ENCODE data around the gene SAPCD1. TPM values are rescaled to one million over a fixed set of nuclear protein-coding genes. Genes with fewer than 3 reads are reported as not detected.

Gene SAPCD1
- total RNA-seq, 3 donors from 2014 or later: 9.4 to 12.2 (median 12.1) TPM

DNA sequence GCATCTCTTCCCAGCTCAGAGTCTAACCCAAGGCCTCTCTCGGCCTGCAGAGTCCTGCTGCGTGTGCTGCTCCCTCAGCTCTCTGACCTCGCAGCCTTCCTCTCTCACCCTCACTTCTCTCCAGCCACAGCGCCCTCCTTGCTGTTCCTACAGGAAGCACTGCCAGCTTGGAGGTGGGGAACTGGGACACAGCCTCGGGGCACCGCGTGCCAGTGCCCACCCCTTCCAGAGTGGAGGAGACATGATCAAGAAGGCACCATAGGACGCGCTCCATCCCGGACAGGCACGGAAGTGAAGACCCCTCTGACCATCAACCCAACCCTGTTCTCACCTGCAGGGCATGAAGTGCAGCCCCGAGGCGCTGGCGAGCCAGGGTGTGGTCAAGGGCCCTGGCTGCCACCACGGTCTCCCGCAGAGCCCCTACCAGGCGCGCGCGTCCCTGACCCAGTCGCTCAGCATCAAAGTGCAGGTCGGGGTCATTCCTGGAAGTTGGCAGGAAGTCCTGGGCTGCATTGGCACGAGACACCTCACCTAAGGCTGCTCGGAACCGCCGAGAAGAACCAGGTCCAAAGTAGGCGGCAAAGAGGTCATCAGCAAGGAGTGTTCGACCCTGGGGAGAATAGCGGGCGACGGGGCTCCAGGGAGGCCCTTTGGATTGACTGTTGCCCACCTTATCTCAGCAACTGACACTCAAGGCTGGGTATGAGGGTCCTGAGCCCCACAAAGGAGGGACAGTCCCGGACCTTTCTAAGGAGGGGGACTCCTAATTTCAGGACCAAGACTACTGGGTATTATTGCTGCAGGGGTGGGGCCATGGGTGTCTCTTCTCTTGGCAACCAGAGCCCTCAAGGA is 13.4 kb downstream of the SAPCD1 start:
- DNase-seq (no peak), ATAC-seq (no peak)
- peaks cover 3% of the 10 kb centered on the region for H3K36me3 Mint-ChIP-seq (ENCODE audit: insufficient read depth)
- H3K4me3 Mint-ChIP-seq: peak overlapping the region; percentile 24
- H3K4me1 Mint-ChIP-seq (ENCODE audit: low read depth): peaks cover 40% of the 10 kb centered on the region
- no peaks in the 10 kb centered on the region for H3K27me3 Mint-ChIP-seq (ENCODE audit: low read depth)
- H3K9me3 Mint-ChIP-seq: no peaks in the 10 kb centered on the region

DNA sequence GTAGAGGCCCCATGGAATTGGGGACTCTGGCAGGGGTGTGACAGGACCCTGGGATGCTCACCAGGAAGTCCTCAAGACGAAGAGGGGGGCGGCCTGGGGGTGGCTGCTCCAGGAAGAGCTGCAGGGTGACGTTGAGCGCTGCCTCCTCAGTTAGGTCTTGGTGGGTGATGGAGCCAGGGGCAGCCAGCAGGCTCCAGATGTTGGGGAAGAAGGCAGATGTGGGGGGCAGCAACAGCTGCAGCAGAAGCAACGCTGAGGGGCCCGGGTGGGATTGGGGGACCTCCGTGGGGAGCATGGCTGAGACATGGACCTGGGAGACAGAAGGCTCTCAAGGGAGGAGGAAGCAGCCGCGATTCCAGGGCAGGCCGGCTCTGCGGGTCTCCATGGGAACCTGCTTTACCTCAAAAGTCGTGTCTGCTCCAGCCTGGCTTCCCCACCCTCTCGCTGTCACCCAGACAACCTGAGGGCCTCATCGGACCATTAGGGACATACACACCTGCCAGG is 14.1 kb downstream of the SAPCD1 start:
- H3K4me1 Mint-ChIP-seq (ENCODE audit: low read depth): peaks cover 34% of the 10 kb centered on the region
- peak overlapping the region; percentile 21 for H3K4me3 Mint-ChIP-seq
- no peaks in the 10 kb centered on the region for H3K9me3 Mint-ChIP-seq
- peaks cover 7% of the 10 kb centered on the region for H3K36me3 Mint-ChIP-seq (ENCODE audit: insufficient read depth)
- H3K27me3 Mint-ChIP-seq (ENCODE audit: low read depth): no peaks in the 10 kb centered on the region
- ATAC-seq (peak; percentile 4 to 7), DNase-seq (no peak)

DNA sequence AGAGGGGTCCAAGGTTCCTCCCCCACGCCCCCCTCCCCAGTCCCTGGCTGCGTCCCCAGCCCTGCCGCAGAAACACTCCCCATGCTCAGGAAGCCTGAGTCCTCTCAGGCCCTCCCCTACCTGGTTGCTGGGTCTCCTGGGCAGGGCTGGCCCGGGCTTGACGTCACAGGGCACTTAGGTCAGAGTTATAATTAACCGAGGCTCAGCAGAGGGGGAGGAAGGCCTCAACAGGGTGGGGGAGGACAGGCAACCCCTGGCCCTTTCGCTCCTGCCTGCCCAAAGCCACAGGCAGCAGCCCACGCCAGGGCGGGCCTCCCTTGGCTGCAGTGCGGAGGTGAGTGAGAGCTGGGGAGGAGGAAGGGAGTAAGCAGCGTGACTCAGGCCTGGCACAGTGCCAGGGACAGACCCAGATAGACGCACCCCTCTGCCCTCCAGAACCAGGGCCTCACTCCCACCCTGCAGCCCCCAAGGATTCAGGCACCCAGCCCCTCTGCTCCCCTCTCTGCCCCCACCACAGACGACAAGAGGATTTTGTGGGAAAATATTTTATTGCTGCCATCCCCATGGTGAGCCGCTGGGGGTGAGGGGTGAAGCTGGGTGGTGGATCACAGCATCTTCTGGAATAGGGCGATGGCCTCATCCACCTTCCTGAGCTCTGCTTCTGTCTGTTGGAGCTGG is 14.7 kb downstream of the SAPCD1 start, which contains the start of gene VWA7:
VWA7 (minus strand) TSS at position 340 of the 678 bp plus-strand sequence. CDS start 549 bp downstream, outside the sequence.
- H3K9me3 Mint-ChIP-seq: no peaks in the 10 kb centered on the region
- H3K4me3 Mint-ChIP-seq: peak within 1 kb of the TSS; percentile 21
- peaks cover 7% of the 10 kb centered on the region for H3K36me3 Mint-ChIP-seq (ENCODE audit: insufficient read depth)

DNA sequence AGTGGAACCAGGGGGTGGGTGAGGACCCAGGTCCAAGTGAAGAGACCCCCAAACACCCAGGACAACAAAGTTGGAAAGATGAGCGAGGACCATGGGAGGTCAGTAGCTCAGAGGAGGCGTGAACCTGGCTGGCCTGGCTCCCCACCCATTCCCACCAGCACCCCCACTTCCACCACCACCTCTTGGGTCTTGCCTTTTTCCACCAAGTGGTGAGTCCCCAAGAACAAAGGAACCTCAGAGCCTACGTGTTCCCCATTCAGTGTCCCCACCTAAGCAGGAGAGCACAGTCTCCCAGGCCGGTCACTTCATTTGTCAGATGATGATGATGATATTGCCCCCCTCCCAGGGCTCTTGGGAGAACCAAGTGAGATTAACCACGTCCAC is 15.2 kb downstream of the SAPCD1 start:
- Mint-ChIP-seq H3K36me3 (ENCODE audit: insufficient read depth) (peaks cover 9% of the 10 kb centered on the region), H3K9me3 (no peaks in the 10 kb centered on the region), H3K4me3 (no peak overlapping the region), H3K27me3 (ENCODE audit: low read depth) (no peaks in the 10 kb centered on the region), H3K4me1 (ENCODE audit: low read depth) (peaks cover 30% of the 10 kb centered on the region)
- no peak for ATAC-seq
- DNase-seq: no peak

More for the DNA sequence above, 14.7 kb downstream of the SAPCD1 start, which contains the start of gene VWA7:
- peaks cover 32% of the 10 kb centered on the region for H3K4me1 Mint-ChIP-seq (ENCODE audit: low read depth)
- peak; percentile 77 for DNase-seq
- peak; percentile 84 to 91 for ATAC-seq
- H3K27me3 Mint-ChIP-seq (ENCODE audit: low read depth): no peaks in the 10 kb centered on the region

DNA sequence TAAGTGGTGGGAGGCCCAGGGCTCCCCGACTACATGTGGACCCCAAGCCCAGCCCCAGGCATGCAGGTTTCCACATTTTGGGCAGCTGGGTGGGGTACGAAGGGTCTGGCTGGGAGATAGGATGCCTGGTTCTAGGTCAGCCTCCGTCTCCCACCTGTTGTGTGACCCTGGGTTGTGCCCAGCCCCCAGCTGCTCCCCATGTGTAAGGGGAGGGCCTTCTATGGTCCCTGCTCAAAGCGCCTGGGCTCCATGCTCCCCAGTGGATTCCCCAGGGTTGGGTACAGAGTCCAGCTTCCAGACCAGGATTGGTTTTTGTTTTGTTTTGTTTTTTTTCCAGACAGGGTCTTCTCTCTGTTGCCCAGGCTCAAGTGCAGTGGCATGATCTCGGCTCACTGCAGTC is 15.7 kb downstream of the SAPCD1 start:
- Mint-ChIP-seq H3K4me1 (ENCODE audit: low read depth) (peaks cover 27% of the 10 kb centered on the region), H3K27me3 (ENCODE audit: low read depth) (no peaks in the 10 kb centered on the region), H3K4me3 (no peak overlapping the region), H3K9me3 (no peaks in the 10 kb centered on the region), H3K36me3 (ENCODE audit: insufficient read depth) (peaks cover 13% of the 10 kb centered on the region)
- DNase-seq: no peak
- no peak for ATAC-seq

DNA sequence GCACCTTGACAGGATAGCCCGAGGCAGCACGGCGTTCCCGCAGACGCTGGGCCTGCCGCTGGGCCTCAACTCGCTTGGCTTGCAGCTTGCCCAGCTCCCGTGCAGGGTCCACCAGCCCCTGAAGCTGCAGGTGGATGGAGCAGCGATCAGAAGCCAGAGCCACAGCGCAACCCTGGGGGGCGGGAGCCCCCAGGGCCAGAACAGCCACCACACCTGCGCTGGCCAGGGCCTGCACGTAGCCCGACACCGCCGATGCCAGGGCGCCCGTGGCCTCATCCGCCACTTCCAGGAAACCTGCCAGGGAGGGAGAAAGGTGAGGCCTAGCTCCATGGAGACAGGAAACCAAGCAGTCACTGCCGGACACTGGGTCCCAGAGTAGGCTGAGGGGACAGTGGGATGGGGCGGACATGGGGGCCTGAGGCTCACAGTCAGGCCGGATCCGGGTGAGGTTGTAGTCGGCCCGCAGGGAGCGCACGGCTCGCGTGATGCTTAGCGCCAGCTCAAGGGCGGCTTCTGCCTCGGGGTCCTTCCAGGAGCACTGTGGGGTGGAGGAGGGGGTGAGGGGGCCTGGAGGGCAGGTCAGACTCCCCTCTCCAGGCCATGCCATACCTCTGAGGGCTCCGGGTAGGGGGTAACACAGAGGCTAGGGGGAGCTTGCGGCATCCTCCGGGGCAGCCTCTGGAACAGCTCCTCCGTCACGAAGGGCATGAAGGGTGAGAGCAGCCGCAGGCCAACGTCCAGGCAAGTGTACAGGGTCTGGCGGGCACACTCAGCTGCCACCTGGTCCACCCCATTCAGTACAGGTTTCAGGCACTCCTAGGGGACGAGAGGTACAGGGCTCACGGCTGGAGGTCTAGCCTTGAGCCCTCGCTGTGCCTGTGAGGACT is 16.8 kb downstream of the SAPCD1 start:
- ATAC-seq (no peak), DNase-seq (no peak)
- Mint-ChIP-seq H3K27me3 (ENCODE audit: low read depth) (no peaks in the 10 kb centered on the region), H3K4me3 (no peak overlapping the region), H3K36me3 (ENCODE audit: insufficient read depth) (peaks cover 17% of the 10 kb centered on the region), H3K4me1 (ENCODE audit: low read depth) (peaks cover 24% of the 10 kb centered on the region), H3K9me3 (no peaks in the 10 kb centered on the region)

DNA sequence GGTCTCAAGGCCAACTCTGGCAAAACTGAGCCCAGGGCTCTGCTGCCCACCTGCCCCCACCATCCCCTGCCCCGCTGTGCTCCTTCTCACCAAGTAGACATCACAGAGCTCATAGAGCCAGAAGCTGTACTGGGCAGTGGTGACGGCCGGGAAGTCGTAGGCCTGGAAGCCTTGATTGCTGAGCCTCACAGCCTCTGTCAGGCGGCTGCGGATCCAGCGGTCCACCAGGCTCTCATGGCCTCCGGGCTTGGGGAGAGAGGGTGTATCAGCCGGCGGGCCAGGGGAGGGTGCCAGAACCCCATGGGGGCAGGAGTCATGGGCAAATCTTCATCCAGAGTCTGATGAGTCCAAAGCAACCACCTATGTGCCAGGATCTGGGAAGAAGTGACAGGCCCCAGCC is 17.5 kb downstream of the SAPCD1 start:
- Mint-ChIP-seq H3K4me1 (ENCODE audit: low read depth) (peaks cover 24% of the 10 kb centered on the region), H3K9me3 (no peaks in the 10 kb centered on the region), H3K27me3 (ENCODE audit: low read depth) (no peaks in the 10 kb centered on the region), H3K36me3 (ENCODE audit: insufficient read depth) (peaks cover 23% of the 10 kb centered on the region), H3K4me3 (no peak overlapping the region)
- ATAC-seq (no peak), DNase-seq (no peak)

DNA sequence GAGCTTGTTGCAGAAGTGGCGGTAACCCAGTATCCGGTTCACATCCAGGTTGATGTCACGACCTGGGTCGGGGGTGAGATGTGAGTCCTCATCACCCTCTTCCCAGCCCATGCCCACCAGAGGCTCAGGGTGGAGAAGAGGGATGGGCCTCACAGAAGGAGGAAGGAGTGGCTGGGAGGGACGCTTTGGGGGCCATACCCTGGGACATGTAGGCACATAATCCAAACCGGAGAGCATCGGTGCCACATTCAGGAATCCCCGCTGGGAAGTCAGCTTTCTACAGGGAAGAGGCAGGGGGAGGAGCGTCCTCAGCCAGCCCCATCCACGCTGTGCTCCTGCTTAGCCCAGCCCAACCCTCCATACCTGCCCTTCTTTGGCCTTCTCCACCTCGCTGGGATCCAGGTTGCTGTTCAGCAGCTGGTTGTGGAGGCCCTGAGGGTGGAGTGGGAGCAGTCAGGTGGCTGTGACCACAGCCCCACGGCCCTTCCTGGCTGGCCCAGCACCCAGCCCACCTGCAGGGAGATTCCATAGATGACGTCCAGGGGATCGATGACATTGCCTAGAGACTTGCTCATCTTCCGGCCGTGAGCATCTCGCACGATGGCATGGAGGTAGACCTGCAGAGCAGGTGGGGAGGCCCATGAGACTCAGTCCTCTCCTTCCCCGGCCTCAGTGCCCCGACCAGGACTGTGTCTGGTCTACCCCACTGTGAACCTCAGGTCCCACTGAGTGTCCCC is 18.2 kb downstream of the SAPCD1 start:
- H3K36me3 Mint-ChIP-seq (ENCODE audit: insufficient read depth): peaks cover 23% of the 10 kb centered on the region

DNA sequence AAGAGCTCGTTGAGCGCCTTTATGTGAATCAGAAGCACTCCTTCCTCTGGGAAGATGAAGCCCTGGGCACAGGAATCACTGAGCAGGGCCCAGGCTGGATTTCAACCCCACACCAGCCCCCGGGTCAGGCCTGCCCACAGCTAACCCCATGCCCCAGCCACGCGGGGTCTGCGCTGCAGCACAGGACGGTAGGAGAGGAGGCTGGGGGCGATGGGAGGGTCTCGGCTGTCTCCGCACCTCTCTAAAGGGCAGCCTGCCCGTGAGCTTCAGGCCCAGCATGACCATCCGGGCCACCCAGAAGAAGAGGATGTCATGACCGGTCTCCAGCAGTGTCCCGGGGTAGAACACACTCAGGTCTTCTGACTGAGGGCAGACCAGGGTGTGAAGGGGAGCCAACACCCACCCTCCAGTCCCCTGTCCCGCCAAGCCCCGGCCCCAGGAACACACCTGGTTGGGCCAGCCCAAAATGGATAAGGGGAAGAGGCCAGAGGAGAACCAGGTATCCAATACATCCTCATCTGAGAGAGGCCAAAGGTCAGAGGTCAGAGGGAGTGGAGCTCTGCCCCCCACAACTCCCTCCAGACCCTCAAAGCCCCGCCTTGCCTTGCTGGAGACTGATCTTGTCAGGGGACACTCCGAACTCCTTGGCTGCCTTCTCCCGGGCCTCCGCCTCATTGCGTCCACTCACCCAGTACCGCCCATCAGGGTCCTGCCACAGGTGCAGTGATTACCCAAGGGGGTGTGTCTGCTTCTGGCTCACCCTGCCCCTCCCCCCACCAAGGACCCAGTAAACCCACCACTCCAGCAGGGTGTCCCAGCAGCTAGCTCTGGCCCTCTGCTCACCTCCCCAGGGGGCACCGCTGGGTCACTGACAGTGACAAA is 19.0 kb downstream of the SAPCD1 start:
- DNase-seq (no peak), ATAC-seq (no peak)
- no peaks in the 10 kb centered on the region for H3K9me3 Mint-ChIP-seq
- H3K4me1 Mint-ChIP-seq (ENCODE audit: low read depth): peaks cover 16% of the 10 kb centered on the region
- peaks cover 27% of the 10 kb centered on the region for H3K36me3 Mint-ChIP-seq (ENCODE audit: insufficient read depth)
- H3K4me3 Mint-ChIP-seq: no peak overlapping the region
- no peaks in the 10 kb centered on the region for H3K27me3 Mint-ChIP-seq (ENCODE audit: low read depth)

More for the DNA sequence above, 18.2 kb downstream of the SAPCD1 start:
- no peak overlapping the region for H3K4me3 Mint-ChIP-seq
- no peak for DNase-seq
- no peak for ATAC-seq
- no peaks in the 10 kb centered on the region for H3K27me3 Mint-ChIP-seq (ENCODE audit: low read depth)
- no peaks in the 10 kb centered on the region for H3K9me3 Mint-ChIP-seq
- peaks cover 20% of the 10 kb centered on the region for H3K4me1 Mint-ChIP-seq (ENCODE audit: low read depth)

DNA sequence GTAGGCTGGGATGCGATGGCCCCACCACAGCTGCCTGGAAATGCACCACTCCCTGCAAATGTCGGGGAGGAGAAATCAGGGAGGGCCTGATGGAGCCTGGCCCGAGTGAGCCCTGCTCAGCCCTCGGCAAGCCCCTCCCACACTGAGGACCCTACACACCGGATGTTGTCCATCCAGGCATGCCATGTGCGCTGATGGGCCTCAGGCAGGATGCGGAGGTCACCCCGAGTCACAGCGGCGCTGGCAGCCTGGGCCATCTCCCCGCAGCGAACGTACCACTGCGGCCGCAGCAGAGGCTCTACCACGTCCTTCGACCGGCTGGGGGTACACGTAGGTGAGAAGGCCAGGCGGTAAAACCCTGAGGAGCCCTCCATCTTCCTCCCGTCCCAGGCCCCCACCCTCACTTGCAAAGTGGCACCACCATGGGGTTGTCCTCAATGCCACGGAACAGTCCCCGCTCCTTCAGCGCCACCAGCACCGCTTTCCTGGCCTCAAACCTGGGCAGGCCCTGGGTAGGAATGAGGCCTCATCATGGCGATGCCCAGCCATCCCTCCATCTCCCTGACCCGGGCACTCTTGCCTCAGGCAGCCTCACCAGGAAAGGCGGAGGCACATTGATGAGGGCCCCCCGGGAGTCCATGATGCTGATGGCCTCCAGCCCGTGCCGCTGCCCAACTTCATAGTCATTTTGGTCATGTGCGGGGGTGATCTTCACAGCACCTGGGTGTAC is 19.8 kb downstream of the SAPCD1 start:
- Mint-ChIP-seq H3K4me3 (no peak overlapping the region), H3K9me3 (no peaks in the 10 kb centered on the region), H3K27me3 (ENCODE audit: low read depth) (no peaks in the 10 kb centered on the region), H3K36me3 (ENCODE audit: insufficient read depth) (peaks cover 29% of the 10 kb centered on the region), H3K4me1 (ENCODE audit: low read depth) (peaks cover 8% of the 10 kb centered on the region)
- ATAC-seq (no peak), DNase-seq (no peak)

DNA sequence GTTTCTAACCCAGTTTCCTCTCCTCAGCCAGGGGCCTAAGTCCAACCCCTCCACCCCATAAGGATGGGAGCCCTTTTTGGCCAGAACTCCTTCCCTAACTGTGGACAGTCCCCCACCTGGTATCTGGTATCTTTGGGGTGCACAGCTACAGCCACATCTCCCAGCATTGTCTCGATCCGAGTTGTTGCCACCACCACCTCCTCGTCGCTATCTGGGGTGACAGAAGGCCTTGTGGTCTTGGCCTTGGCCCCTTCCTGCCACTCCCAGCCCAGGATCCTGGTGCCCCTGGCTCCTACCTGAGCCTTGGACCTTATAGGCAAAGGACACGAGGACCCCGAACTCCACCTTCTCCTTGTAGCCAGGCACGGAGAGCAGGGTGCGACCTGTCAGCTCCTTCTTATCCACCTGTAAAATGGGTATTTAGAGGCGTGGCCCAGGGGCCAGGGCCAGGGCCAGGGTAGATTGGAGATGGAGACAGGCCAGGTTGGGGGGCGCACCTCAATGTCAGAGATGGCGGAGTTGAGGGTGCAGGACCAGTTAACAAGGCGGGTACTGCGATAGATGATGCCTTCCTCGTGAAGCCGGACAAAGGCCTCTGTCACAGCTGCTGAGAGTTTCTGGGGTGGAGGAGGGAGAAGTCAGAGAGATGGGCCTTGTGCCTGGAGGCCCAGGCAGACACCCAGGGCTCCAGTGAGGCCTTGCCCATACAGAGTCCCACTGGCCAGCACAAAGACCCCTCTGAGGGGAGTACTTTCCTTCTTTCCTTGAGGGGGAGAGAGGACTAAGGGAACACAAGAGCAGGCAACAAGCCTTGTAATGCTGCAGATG is 21.9 kb downstream of the SAPCD1 start:
- Mint-ChIP-seq H3K9me3 (no peaks in the 10 kb centered on the region), H3K4me3 (no peak overlapping the region), H3K36me3 (ENCODE audit: insufficient read depth) (peaks cover 29% of the 10 kb centered on the region), H3K4me1 (ENCODE audit: low read depth) (peaks cover 3% of the 10 kb centered on the region), H3K27me3 (ENCODE audit: low read depth) (no peaks in the 10 kb centered on the region)
- ATAC-seq (no peak), DNase-seq (no peak)

DNA sequence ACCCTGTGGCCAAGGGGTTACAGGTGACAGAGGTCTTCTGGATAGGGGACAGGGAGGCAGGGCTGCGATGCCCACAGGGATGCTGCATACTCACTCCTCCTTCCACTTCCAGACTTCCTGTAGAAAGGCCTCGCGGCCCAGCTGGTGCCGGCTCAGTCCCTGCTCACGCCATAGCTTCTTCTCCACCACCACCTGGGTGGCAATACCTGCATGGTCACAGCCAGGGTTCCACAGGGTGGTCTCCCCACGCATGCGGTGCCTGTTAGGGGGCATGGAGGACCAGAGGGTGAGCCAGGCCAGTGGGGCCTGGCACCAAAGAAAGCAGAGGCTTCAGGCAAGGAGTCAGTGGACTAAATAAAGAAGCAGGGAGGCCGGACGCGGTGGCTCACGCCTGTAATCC is 23.0 kb downstream of the SAPCD1 start:
- no peak for DNase-seq
- H3K4me3 Mint-ChIP-seq: no peak overlapping the region
- no peaks in the 10 kb centered on the region for H3K9me3 Mint-ChIP-seq
- no peak for ATAC-seq
- H3K36me3 Mint-ChIP-seq (ENCODE audit: insufficient read depth): peaks cover 33% of the 10 kb centered on the region
- H3K4me1 Mint-ChIP-seq (ENCODE audit: low read depth): peaks cover 3% of the 10 kb centered on the region
- no peaks in the 10 kb centered on the region for H3K27me3 Mint-ChIP-seq (ENCODE audit: low read depth)

Measured in activated T-cell treated with anti-CD3 and anti-CD28 coated beads, Interleukin-2, amount 50 U/mL, for 4 hours (primary cell).